GM12878 (cell line): ENCODE results near the gene SYNDIG1.

Source experiments
- CHD1 ChIP-seq: IDR thresholded peaks from 2 replicates; pipeline ENCODE4 v1.6.1; 2012; ENCODE audit warnings: low read depth, low read length, improper control_type of control experiment
- CHD4 ChIP-seq: fragments of 200-600 bp; sonication (generic); IDR thresholded peaks from 2 replicates; pipeline ENCODE4 v1.6.1; 2016; ENCODE audit warnings: mild to moderate bottlenecking
- E2F4 ChIP-seq: IDR thresholded peaks from 2 replicates; pipeline ENCODE4 v1.6.1; 2012; ENCODE audit warnings: low read depth, low read length, improper control_type of control experiment
- GABPA ChIP-seq: IDR thresholded peaks from 2 replicates; pipeline ENCODE4 v1.6.1; 2014; ENCODE audit warnings: antibody characterized with exemption, low read depth, mild to moderate bottlenecking, inconsistent platforms
- JUND ChIP-seq: IDR thresholded peaks from 2 replicates; pipeline ENCODE4 v1.6.1; 2012; ENCODE audit warnings: low read depth, mild to moderate bottlenecking, low read length, improper control_type of control experiment, moderate library complexity
- RCOR1 ChIP-seq: conservative IDR thresholded peaks from 2 replicates; pipeline ENCODE4 v1.6.1; 2012; ENCODE audit warnings: low read depth, low read length, improper control_type of control experiment
- RFX5 ChIP-seq: IDR thresholded peaks from 2 replicates; pipeline ENCODE4 v1.6.1; 2011; ENCODE audit warnings: low read depth, low read length, improper control_type of control experiment
- TAF1 ChIP-seq: IDR thresholded peaks from 2 replicates; pipeline ENCODE4 v1.6.1; 2011; ENCODE audit warnings: mild to moderate bottlenecking, low read depth, low read length, borderline replicate concordance
- TARDBP ChIP-seq: IDR thresholded peaks from 2 replicates; pipeline ENCODE4 v1.6.1; 2016; ENCODE audit warnings: borderline replicate concordance
- ZNF24 ChIP-seq: fragments of 450-650 bp; IDR thresholded peaks from 2 replicates; pipeline ENCODE4 v1.6.1; 2017; ENCODE audit warnings: antibody characterized with exemption, mild to moderate bottlenecking
- ZNF687 ChIP-seq: fragments of 450-650 bp; IDR thresholded peaks from 2 replicates; pipeline ENCODE4 v1.6.1; 2017; ENCODE audit warnings: mild to moderate bottlenecking, moderate library complexity
- TF ChIP-seq, protein P1 (sequence below): IDR thresholded peaks from 2 replicates; pipeline ENCODE4 v1.6.1; 2011; ENCODE audit warnings: borderline replicate concordance, low read depth, mild to moderate bottlenecking, moderate library complexity, mixed read lengths, low read length; ENCODE audit not compliant: insufficient read depth; ENCODE audit errors: extremely low read length
- TF ChIP-seq, protein P2 (sequence below), 3 experiments: IDR thresholded peaks in 2 of 3; conservative IDR thresholded peaks in 1 of 3; 2 replicates each; pipeline ENCODE4 v1.5.1; 2011; ENCODE audit warnings: low read depth in 3 of 3, low read length in 3 of 3, mild to moderate bottlenecking in 3 of 3, control low read depth in 2 of 3, moderate library complexity in 2 of 3, inconsistent platforms in 1 of 3, mixed read lengths in 1 of 3; ENCODE audit not compliant: control insufficient read depth in 2 of 3, insufficient read depth in 1 of 3; ENCODE audit errors: extremely low read depth in 1 of 3
- TF ChIP-seq, protein P3 (sequence below): IDR thresholded peaks from 2 replicates; pipeline ENCODE4 v1.6.1; 2012; ENCODE audit warnings: low read length, inconsistent platforms

DNA sequence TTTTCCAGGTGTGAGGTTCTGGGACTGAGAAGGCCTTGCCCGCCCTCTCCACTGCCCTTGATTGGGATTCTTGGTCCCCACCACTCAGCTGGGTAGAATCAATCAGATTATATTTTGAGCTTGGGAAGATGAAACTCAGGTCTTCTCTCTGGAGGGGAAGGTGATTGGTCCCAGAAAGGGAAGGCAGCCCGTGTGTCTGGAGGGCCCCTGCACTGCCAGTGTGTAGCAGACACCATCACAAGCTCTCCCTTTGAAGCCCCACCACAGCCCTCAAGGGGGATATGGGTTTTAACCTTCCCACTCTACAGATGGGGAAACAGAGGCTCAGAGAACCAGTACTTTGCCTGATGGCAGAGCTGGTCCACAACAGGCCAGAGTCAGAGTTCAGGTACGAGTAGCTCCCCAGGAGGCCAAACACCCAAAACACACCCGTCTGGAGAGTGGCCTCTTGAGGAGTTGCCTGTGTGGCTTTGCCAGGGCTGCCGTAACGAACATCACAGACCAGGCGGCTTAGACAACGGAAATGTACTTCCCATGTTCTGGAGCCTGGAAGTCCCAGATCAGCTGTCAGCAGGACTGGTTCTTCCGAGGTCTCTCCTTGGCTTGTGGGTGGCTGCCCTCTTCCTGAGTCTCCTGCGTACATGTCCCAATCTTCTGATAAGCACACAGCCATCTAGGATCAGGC is 205.6 kb downstream of the SYNDIG1 start:
- TF ChIP-seq ZNF687 (no peak), TAF1 (no peak), GABPA (no peak), ZNF24 (no peak), CHD4 (no peak), RFX5 (no peak), TARDBP (no peak), RCOR1 (no peak), JUND (no peak), E2F4 (no peak), CHD1 (no peak)
- TF ChIP-seq, protein P1, sequence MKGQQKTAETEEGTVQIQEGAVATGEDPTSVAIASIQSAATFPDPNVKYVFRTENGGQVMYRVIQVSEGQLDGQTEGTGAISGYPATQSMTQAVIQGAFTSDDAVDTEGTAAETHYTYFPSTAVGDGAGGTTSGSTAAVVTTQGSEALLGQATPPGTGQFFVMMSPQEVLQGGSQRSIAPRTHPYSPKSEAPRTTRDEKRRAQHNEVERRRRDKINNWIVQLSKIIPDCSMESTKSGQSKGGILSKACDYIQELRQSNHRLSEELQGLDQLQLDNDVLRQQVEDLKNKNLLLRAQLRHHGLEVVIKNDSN, result no peak
- TF ChIP-seq, protein P2, sequence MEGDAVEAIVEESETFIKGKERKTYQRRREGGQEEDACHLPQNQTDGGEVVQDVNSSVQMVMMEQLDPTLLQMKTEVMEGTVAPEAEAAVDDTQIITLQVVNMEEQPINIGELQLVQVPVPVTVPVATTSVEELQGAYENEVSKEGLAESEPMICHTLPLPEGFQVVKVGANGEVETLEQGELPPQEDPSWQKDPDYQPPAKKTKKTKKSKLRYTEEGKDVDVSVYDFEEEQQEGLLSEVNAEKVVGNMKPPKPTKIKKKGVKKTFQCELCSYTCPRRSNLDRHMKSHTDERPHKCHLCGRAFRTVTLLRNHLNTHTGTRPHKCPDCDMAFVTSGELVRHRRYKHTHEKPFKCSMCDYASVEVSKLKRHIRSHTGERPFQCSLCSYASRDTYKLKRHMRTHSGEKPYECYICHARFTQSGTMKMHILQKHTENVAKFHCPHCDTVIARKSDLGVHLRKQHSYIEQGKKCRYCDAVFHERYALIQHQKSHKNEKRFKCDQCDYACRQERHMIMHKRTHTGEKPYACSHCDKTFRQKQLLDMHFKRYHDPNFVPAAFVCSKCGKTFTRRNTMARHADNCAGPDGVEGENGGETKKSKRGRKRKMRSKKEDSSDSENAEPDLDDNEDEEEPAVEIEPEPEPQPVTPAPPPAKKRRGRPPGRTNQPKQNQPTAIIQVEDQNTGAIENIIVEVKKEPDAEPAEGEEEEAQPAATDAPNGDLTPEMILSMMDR (IDR thresholded peaks at IDR 0.05 in 2 of 3, conservative IDR thresholded peaks at IDR 0.05 in 1 of 3; ENCODE audit: control insufficient read depth in 2 of 3, extremely low read depth in 1 of 3, insufficient read depth in 1 of 3, low read depth in 3 of 3, low read length in 3 of 3), result no peak
- TF ChIP-seq, protein P3, sequence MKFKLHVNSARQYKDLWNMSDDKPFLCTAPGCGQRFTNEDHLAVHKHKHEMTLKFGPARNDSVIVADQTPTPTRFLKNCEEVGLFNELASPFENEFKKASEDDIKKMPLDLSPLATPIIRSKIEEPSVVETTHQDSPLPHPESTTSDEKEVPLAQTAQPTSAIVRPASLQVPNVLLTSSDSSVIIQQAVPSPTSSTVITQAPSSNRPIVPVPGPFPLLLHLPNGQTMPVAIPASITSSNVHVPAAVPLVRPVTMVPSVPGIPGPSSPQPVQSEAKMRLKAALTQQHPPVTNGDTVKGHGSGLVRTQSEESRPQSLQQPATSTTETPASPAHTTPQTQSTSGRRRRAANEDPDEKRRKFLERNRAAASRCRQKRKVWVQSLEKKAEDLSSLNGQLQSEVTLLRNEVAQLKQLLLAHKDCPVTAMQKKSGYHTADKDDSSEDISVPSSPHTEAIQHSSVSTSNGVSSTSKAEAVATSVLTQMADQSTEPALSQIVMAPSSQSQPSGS, result no peak
